NCI-H2196 (cell line): Measurements from ENCODE around the gene CD59.
A peak's percentile ranks its signal among the peaks of the same experiment; 100 is the strongest.

ENCODE experiments used
- DNase-seq: peaks from one replicate; lab custom pipeline; 2025; ENCODE audit not compliant: unreplicated experiment; lab: John Stamatoyannopoulos, UW

CD59 gene

DNA sequence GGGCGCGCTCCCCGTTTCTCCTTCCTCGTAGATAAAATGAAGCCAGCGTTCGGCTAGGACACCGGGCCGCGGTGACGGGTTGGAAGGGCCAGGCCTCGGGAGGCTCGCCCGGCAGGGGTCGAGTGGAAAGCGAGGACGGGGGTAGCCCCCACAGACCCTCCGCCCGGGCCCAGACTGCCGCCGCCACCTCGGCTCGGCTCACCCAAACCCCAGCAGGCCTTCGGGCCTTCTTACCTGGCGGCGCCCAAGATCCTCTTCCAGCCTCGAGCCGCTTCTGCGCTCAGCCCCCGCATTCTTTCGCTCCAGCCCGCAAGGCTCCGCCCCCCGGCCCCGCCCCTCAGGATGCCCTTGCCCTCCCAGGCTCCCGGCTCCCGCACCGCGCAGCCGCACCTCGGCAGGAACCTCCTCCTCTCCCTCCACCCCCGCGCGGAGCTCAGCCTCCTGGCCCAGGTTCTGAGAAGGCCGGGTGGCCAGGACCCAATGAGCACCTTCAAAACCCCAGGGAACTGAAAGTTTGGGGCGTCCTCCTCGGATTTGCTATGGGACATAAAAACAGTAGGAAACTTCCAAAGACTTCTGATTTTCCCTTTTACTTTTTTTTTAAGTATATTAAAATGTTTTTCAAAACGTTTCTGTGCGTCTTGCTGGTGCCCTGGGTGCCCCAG lies at the start of gene CD59:
Gene CD59, minus strand, starts transcription at position 276 of the 665 bp plus-strand sequence. CDS start 13,978 bp downstream, outside the sequence.
- peak; percentile 95 for DNase-seq

DNA sequence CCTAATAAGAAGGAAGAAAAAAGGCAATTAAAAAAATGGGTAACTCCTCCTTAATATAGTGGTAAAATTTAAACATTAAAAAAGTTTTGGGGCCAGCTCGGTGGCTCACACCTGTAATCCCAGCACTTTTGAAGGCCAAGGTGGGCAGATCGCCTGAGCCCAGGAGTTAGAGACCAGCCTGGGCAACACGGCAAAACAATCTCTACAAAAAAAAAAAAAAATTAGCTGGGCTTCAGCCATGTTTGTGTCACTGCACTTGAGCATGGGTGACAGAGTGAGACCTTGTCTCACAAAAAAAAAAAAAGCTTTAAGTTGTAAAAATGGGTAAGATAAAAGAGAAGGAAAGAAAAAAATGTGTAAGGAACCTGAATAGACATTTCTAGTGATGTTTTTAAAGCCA lies 49.4 kb upstream of the CD59 start:
- no peak for DNase-seq

DNA sequence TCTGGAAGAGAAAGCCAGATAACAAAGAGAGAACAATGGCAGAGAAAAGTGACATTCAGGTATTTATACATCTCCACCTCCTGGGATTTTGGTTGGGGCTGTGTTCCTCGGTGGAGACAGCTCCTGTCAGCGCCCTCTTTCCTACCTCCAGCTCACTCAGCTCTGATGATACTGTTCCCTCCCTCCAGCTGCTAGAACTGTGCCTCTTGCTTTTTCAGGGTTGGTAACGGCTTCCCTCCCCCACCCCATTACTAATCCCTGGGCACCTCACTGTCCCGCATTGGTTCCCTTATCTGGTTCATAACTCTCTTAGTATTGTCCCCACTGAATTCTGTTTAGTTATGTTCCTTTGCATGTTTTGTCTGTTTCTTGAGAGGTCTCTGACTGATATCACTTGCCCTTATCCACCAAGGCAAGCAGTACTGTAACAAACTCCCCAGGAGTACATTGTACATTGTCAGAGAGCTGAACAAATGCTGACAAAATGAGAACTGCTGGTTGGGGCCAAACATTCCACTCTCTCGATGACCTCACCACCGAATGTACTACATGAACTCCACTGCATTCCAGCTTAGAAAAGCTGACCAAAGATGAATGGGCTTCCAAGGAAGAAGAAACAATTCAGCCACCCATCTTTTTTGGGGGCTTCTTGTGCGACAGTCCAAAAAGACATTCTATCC lies 43.8 kb upstream of the CD59 start:
- no peak for DNase-seq

GRCh38 chr11:33778675-33779074 lies 42.5 kb upstream of the CD59 start:
- no peak for DNase-seq

GRCh38 chr11:33777906-33778305 lies 41.7 kb upstream of the CD59 start:
- no peak for DNase-seq

GRCh38 chr11:33775832-33776470 lies 39.7 kb upstream of the CD59 start:
- DNase-seq: no peak

DNA sequence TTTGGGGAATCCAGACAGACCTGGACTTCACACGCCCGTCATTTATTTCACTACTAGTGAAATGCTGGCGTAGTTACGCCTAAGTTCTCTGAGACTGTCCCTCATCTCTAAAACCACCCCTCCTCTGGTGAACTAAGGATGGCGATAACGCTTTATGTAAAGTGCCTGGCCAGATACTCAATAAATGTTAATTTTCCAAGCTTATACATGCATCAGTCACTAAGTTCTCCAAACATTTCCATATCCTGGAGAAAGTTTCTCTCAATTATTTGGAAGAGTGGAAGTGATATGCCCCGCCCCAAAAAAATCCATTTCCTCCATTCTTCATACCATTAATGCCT lies 39.2 kb upstream of the CD59 start:
- DNase-seq: no peak

- DNase-seq: no peak
These were observed 38.7 kb upstream of the CD59 start for GRCh38 chr11:33774736-33775466.

GRCh38 chr11:33773987-33774735 lies 37.9 kb upstream of the CD59 start, which contains the start of gene FBXO3:
FBXO3 (minus strand) TSS chr11:33774520; CDS start chr11:33774497, 23 bp downstream.
- peak; percentile 81 for DNase-seq

- DNase-seq: no peak
These were observed 37.3 kb upstream of the CD59 start for GRCh38 chr11:33773404-33773986.

DNA sequence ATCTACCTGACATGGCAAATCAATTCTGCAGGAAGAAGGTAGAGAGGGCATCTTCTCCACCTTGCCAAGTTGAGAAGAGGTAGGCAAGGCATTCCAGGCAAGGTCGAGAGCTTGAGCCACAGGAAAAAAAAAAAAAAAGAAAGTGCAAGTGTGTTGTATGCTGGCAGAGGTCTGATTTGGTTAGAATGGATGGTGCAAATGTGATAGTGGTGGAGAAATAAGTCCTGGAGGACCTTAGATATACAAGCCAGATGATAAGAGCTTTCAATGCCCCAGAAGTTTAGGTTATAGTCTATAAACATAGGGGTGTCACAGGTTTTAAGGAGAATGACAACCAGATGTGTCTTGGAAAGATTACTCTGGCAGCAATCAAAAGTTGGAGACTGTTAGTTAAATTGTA lies 36.6 kb upstream of the CD59 start:
- no peak for DNase-seq

- no peak for DNase-seq
These were observed 36.1 kb upstream of the CD59 start for GRCh38 chr11:33772300-33772699.

GRCh38 chr11:33770236-33770635 lies 34.0 kb upstream of the CD59 start:
- no peak for DNase-seq

GRCh38 chr11:33769542-33769941 lies 33.3 kb upstream of the CD59 start:
- no peak for DNase-seq

DNA sequence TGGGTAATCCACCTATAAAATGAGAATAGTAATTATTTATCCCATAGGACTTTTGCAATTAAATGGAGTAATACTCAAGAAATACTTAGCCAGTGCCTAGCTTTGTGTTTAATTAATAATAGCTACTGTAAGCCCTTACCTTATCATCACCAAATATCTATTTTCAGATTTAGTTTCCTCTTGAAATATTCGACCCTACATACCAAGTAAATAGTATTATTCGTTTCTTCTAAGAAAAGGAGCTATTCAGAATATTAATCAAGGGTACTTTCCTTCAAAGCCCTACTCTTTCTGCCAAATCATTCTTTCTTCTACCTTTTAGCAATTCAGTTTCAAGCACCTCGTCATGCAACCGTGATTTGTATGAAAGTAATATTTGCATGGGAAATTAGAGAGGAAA lies 31.4 kb upstream of the CD59 start:
- no peak for DNase-seq

- DNase-seq: no peak
These were observed 29.9 kb upstream of the CD59 start for GRCh38 chr11:33766085-33766484.

DNA sequence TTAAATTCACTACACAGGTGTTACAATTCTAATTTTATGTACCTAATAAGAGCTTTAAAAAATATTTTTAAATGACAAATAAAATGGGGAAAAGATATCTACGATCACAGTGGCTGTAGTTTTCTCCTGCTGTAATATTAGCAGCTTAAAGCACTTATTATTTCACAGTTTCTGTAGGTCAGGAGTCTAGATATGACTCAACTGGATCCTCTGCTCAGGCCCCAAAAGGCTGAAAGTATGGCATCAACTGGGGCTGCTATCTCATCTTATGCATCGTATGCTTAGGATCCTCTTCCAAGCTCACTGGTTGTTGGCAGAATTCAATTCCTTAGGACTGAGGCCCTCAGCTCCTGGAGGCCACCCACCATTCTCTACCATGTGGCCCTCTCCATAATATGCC lies 25.2 kb upstream of the CD59 start:
- DNase-seq: no peak

GRCh38 chr11:33753304-33753967 lies 17.2 kb upstream of the CD59 start:
- DNase-seq: no peak

GRCh38 chr11:33751878-33752277 lies 15.7 kb upstream of the CD59 start:
- DNase-seq: no peak

- DNase-seq: peak; percentile 11
These were observed 11.8 kb upstream of the CD59 start for GRCh38 chr11:33747979-33748378.
